Prostate gland (tissue), 2 donors: Measurements from ENCODE around the gene PRG3.

Source experiments
- CTCF ChIP-seq, 4 experiments: fragments of 200-600 bp in 2 of 4; fragments of 450-650 bp in 2 of 4; sonication (generic) in 2 of 4; IDR thresholded peaks; 1 replicate in 3 of 4; 2 replicates in 1 of 4; pipeline ENCODE4 v1.5.1; 2016 to 2019; ENCODE audit warnings: antibody characterized with exemption in 4 of 4, mild to moderate bottlenecking in 2 of 4, moderate library complexity in 2 of 4
- POLR2A ChIP-seq: fragments of 450-650 bp; IDR thresholded peaks from one replicate; pipeline ENCODE4 v1.6.1; 2016; ENCODE audit warnings: antibody characterized with exemption, mild to moderate bottlenecking
- POLR2AphosphoS5 ChIP-seq: sonication (generic); formaldehyde crosslinking; IDR thresholded peaks from one replicate; pipeline ENCODE4 v1.6.1; 2017; ENCODE audit warnings: antibody characterized with exemption

- TF ChIP-seq CTCF (IDR thresholded peaks at IDR 0.05) (no peak), POLR2AphosphoS5 (no peak), POLR2A (no peak)
Measured at GRCh38 chr11:57348636-57349313, 32.2 kb downstream of the PRG3 start.
